HUES48 (cell line): Measurements from ENCODE around the gene CCRL2.
"Not testable (repeated sequence)": the region's sequence is repeated elsewhere in the genome, so short reads cannot be mapped to it uniquely, and the experiment has no call there.

Experiments
- H3K27ac ChIP-seq: one replicate; pipeline ENCODE4 v1.7.0; 2013; ENCODE audit warnings: low read depth, low read length, inconsistent platforms
- H3K27me3 ChIP-seq: 2 replicates; pipeline ENCODE4 v1.6.1; 2013; ENCODE audit warnings: mild to moderate bottlenecking, low read length; ENCODE audit not compliant: control insufficient read depth, insufficient read depth
- H3K36me3 ChIP-seq: 2 replicates; pipeline ENCODE4 v1.6.1; 2013; ENCODE audit warnings: low read length; ENCODE audit not compliant: control insufficient read depth, insufficient read depth
- H3K4me1 ChIP-seq: 2 replicates; pipeline ENCODE4 v1.6.1; 2013; ENCODE audit warnings: mild to moderate bottlenecking, low read length; ENCODE audit not compliant: control insufficient read depth, insufficient read depth
- H3K4me3 ChIP-seq: 2 replicates; pipeline ENCODE4 v1.5.1; 2013; ENCODE audit warnings: mild to moderate bottlenecking, low read depth, low read length
- H3K9ac ChIP-seq: 2 replicates; pipeline ENCODE4 v1.6.1; 2013; ENCODE audit warnings: mild to moderate bottlenecking, low read depth, low read length, moderate library complexity
- H3K9me3 ChIP-seq: 2 replicates; pipeline ENCODE4 v1.6.1; 2013; ENCODE audit warnings: low read length; ENCODE audit not compliant: control insufficient read depth, insufficient read depth

The CCRL2 gene

DNA sequence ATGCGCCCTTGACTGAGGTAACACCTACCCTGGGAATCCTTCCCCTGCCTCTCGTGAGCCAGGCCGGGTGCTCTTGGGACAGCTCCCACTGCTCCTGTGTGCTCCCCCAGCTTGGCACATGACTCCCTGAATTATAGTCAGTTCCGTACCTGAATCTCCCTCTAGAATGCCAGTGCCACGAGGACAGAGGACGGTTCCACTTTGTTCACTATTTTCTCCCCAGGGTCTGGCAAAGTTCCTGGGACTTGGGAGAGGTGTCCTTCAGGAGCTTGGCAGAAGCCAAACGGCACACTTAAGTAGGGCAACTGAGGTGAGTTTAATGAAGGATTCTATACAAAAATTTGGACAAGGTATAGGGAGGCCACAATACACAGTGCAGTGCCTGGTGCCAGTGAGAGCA is 9.9 kb upstream of the CCRL2 start:
- H3K9me3 ChIP-seq = no peaks in the 10 kb centered on the region
- H3K9ac ChIP-seq = no peak overlapping the region
- peaks cover 8% of the 10 kb centered on the region; the same call in 1 of the 2 replicates for H3K4me1 ChIP-seq
- H3K4me3 ChIP-seq = no peak overlapping the region
- H3K27me3 ChIP-seq = no peaks in the 10 kb centered on the region
- H3K36me3 ChIP-seq = no peaks in the 10 kb centered on the region
- H3K27ac ChIP-seq = no peak overlapping the region

DNA sequence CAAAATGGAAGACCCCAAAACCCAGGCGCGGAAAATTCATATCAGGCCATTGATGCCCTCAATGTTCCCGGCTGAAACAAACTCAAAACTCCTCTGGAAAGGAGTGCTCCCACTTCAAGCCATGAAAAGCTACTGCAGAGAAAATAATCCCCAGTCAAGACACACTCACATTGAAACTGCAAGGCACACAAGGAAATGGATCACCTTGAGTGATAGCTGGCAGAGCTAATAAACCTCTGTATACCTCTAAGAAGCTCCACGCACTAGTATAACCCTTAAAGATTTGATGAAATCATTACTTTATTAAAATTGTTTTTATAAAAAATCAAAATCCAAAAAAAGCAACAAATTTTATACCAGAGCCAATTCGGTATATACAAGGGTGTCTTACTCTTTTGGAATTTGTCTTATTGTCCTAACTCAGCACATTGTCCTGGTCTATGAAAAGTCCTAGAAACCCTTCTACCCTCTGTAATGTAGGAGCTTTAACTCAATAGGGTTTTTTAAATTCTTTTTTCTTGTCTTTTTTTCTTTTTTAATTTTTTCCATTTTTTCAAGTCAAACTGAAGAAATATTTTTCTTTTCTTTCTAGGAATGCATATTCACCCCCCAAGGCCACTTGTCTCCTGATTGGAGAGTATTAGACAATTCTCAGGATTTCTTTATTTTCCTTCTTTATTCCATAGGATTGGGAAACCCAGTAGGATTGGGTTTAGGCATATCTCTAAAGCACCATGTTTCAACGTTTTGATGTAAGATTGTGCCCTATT is 8.7 kb upstream of the CCRL2 start:
- H3K4me3 ChIP-seq = no peak overlapping the region
- no peaks in the 10 kb centered on the region for H3K36me3 ChIP-seq
- H3K9me3 ChIP-seq = no peaks in the 10 kb centered on the region
- no peak overlapping the region for H3K9ac ChIP-seq
- H3K4me1 ChIP-seq = peaks cover 8% of the 10 kb centered on the region; the same call in 1 of the 2 replicates
- no peaks in the 10 kb centered on the region for H3K27me3 ChIP-seq
- no peak overlapping the region for H3K27ac ChIP-seq

DNA sequence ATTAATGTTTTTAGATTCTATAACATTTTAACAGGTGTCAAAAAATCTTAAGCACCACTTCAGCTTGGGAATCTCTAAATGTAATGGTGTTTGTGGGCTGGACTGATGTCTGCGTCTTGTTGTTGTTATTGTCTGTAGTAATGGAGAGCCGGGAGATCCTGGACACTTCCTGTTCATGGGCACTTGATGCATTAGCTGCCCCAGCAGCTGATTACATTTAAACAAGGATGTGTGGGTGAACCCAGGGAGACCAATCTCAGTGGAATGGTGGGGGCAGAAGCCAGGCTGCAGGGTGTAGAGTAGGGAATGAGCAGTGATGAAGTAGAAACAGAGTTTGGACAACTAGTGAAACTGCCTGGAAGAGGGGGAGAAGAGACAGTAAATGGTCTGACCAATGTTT is 8.0 kb upstream of the CCRL2 start:
- Histone ChIP-seq H3K27ac (no peak overlapping the region), H3K27me3 (no peaks in the 10 kb centered on the region), H3K9ac (no peak overlapping the region), H3K4me1 (peaks cover under 1% of the 10 kb centered on the region; the same call in 1 of the 2 replicates), H3K36me3 (no peaks in the 10 kb centered on the region), H3K4me3 (no peak overlapping the region), H3K9me3 (no peaks in the 10 kb centered on the region)

DNA sequence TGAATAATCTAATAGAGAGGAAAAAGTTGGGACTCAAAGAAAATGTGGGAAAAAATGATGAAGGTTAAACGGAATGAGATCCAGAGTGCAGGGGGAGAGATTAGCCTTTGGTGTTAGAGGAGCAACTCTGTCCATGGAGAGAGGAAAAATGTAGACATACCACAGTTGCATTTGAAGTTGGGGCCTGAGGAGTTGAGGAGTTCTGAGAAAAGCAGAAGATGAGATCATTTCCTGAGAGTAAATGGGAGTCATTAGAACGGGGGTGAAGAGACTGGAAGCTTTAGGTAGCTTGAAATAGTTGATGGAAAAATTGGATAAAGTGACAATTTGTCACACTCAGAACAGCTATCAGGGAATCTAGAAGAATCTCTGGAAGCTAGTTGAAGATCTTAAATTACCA is 7.5 kb upstream of the CCRL2 start:
- H3K27me3 ChIP-seq = no peaks in the 10 kb centered on the region
- H3K36me3 ChIP-seq = no peaks in the 10 kb centered on the region
- H3K9me3 ChIP-seq = no peaks in the 10 kb centered on the region
- H3K4me3 ChIP-seq = no peak overlapping the region
- H3K4me1 ChIP-seq = no peaks in the 10 kb centered on the region
- H3K9ac ChIP-seq = no peak overlapping the region
- H3K27ac ChIP-seq = no peak overlapping the region

DNA sequence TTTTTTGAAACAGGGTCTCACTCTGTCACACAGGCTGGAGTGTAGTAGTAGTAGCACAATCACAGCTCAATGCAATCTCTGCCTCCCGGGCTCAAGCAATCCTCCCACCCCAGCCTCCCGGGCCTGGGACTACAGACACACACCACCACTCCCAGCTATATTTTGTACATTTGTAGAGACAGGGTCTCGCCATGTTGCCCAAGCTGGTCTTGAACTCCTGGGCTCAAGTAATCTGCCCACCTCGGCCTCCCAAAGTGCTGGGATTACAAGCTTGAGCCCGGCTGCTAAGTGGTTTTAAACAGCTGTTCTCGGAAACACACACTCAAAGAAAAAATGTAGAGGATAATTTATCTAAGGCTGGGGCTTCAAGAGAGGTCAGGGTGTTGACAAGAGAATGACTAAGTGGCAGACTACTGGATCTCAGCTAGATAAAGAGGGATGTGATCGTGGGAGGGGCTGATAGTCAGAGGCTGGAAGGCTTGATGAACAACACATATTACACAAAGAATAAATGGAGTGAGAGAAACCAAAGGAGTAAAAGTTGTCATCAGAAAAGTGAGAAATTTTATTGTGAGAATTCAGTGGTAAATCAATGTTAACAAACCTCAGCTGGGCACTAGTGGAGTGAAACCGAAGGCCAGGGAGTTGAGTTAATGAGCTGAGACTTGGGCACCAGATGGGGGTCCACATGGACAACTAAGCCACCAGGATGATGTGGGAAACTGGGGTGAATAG is 6.9 kb upstream of the CCRL2 start:
- Histone ChIP-seq H3K27ac (no peak overlapping the region), H3K4me3 (no peak overlapping the region), H3K27me3 (no peaks in the 10 kb centered on the region), H3K9ac (no peak overlapping the region), H3K4me1 (no peaks in the 10 kb centered on the region), H3K9me3 (no peaks in the 10 kb centered on the region), H3K36me3 (no peaks in the 10 kb centered on the region)

DNA sequence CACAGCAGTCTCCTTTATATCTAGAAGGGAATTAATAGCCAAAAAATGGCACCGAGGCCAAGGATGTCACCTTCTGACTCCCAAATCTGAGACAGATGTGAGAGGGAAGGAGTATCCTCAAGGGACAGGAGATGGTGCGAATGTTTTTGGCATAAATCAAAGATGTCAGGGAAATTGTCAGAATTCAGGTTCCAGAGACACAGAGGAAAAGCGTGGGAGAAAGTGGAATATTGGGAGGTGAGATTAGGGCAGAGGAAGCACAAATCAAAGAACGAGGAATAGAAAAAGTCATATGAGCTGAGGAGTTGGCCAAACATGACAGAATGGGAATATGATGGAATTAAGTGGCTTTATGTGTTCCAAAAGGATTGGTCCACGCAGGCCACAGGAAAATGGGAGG is 6.2 kb upstream of the CCRL2 start:
- no peaks in the 10 kb centered on the region for H3K4me1 ChIP-seq

DNA sequence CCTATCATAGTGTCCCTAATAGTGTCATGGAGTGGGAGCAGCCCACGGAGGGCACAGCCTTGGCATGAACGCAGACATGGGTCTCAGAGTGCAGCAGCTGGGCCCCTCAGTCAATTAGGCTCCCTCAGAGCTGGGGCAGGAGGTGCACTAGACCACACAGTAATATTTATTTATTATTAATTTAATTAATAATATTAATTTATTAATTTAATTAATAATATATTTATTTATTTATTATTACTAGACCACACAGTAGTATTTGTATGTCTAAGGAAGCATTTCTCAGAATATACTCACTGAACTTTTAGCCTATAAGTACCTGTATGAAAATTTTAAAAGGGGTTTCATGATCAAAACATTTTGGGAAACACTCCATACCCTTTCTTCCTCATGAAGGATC is 5.5 kb upstream of the CCRL2 start:
- Histone ChIP-seq H3K9me3 (no peaks in the 10 kb centered on the region), H3K4me1 (no peaks in the 10 kb centered on the region), H3K36me3 (no peaks in the 10 kb centered on the region), H3K9ac (no peak overlapping the region), H3K27ac (no peak overlapping the region), H3K27me3 (no peaks in the 10 kb centered on the region), H3K4me3 (no peak overlapping the region)

More for the DNA sequence above, 6.2 kb upstream of the CCRL2 start:
- no peak overlapping the region for H3K27ac ChIP-seq
- H3K4me3 ChIP-seq = no peak overlapping the region
- H3K9ac ChIP-seq = no peak overlapping the region
- no peaks in the 10 kb centered on the region for H3K27me3 ChIP-seq
- no peaks in the 10 kb centered on the region for H3K36me3 ChIP-seq
- H3K9me3 ChIP-seq = no peaks in the 10 kb centered on the region

DNA sequence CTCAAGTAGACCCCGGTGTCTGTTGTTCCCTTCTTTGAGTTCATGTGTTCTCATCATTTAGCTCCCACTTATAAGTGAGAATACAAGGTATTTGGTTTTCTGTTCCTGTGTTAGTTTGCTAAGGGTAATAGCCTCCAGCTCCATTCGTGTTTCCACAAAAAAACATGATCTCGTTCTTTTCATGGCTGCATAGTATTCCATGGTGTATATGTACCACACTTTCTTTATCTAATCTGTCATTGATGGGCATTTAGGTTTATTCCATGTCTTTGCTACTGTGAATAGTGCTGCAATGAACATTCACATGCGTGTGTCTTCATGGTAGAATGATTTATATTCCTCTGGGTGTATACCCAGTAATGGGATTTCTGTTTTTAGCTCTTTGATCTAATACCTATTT is 4.2 kb upstream of the CCRL2 start:
- H3K9me3 ChIP-seq, H3K36me3 ChIP-seq, H3K27me3 ChIP-seq, H3K4me3 ChIP-seq, H3K4me1 ChIP-seq, H3K9ac ChIP-seq, H3K27ac ChIP-seq: not testable (repeated sequence)

DNA sequence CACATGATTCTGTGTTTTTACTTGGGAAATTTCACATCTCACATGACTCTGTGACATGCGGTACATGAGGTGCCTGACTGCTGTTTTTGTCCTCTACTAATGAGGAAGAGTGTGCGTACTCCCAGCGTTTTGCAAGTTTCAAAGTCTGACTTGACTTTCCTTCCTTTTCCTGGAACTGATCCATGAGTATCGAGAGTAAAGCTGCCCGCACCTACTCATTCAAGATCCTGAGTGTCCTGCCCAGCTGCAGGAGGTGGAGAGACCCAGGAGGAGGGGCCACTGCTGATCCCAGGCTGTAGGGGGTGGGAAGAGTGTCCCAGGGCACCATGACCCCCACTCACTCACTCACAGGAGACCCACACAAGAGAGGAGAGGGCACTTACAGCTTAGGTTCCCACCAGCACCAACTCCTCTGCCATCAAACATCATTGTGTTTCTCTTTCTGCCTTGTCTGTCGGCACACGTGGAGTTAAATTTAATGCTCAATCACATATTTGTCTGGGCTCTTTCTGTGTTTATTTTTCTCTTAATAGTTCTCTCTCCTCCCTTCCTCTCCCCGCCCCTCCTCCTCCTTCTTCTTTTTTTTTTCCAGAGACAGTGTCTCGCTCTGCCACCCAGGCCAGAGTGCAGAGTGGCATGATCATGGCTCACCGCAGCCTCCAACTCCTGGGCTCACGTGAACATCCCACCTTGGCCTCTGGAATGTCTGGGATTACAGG is 1.6 kb upstream of the CCRL2 start:
- Histone ChIP-seq H3K4me3 (no peak overlapping the region), H3K9me3 (no peaks in the 10 kb centered on the region), H3K9ac (no peak overlapping the region), H3K27ac (no peak overlapping the region), H3K36me3 (no peaks in the 10 kb centered on the region), H3K27me3 (no peaks in the 10 kb centered on the region), H3K4me1 (no peaks in the 10 kb centered on the region)

DNA sequence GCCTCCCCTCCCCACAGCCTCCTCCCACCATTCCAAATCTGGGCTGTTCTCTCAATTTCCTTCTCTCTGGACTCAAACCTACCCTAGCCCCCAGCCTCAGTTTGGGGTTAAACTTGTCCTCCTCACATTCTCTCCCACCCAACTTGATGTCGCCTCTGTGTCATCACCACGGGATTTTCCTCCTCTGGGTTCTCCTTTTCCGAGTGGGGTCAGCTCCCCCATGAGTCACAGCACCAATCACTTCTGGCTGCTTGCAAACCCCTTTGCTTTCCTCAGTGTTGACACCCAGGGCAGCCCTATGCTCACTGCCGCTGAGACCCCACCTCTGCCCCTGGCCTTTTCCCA is 644 bp upstream of the CCRL2 start:
- no peak overlapping the region for H3K4me3 ChIP-seq
- no peaks in the 10 kb centered on the region for H3K36me3 ChIP-seq
- no peaks in the 10 kb centered on the region for H3K27me3 ChIP-seq
- no peak overlapping the region for H3K9ac ChIP-seq
- H3K4me1 ChIP-seq = no peaks in the 10 kb centered on the region
- no peaks in the 10 kb centered on the region for H3K9me3 ChIP-seq
- no peak overlapping the region for H3K27ac ChIP-seq

DNA sequence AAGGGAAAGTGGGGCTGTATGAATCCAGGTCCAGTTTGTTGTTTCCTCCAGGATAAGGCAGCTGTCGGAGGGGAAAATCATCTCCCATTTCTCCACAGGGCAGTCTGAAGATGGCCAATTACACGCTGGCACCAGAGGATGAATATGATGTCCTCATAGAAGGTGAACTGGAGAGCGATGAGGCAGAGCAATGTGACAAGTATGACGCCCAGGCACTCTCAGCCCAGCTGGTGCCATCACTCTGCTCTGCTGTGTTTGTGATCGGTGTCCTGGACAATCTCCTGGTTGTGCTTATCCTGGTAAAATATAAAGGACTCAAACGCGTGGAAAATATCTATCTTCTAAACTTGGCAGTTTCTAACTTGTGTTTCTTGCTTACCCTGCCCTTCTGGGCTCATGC is 911 bp downstream of the CCRL2 start:
- Histone ChIP-seq H3K9ac (no peak overlapping the region), H3K4me3 (no peak overlapping the region), H3K4me1 (no peaks in the 10 kb centered on the region), H3K36me3 (no peaks in the 10 kb centered on the region), H3K27me3 (no peaks in the 10 kb centered on the region), H3K27ac (no peak overlapping the region), H3K9me3 (no peaks in the 10 kb centered on the region)
